Measurements from ENCODE around the gene CLIC2. TPM values are rescaled to one million over a fixed set of nuclear protein-coding genes. Genes with fewer than 3 reads are reported as not detected.
"Not testable (repeated sequence)": the region's sequence is repeated elsewhere in the genome, so short reads cannot be mapped to it uniquely, and the experiment has no call there.

CLIC2 gene
- total RNA-seq, result 0.83 and 1.0 TPM in 2 replicates

DNA sequence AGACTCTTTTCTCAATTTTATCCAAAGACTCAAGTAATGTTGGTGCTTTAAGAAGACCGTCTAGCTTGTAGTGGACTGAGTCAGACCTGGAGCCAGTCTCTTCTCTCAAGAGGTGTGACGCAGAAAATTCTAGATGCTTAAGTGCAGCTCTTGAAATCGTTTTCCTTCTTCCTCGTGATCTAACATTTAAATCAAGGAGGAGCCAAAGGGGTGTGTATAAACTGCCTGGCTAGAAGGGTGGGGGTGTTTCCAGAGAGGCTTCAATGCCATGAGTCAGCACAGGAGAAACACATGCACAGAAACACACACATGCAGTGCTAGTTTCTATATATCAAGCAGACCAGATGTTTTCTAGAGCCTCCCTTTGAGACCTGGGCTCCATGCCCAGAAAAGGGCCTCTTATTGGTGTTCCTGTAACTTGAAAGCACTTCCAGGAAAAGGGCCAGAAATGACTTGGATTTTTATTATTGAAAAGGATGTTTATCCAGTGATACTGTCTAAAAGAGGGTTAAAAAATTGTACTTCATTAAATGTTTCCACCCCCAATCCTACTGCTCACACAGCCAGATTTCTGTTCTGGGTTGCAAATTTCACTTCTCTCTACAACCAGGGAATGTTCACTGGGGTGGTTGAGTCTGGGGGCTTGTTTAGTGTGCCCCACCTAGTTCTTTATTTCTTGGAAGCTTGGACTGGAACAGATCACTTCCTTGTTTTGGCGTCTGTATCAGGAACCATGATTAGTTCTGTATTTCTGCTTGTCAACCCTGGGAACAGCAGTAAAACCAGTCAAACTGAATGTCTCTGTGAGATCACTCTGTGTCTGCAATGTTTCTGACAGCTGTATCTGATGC, at the start of gene CLIC2:
TSS of gene CLIC2 (minus strand) at position 129 of the 851 bp plus-strand sequence. CDS start 187 bp downstream, outside the sequence.
- intact Hi-C loops (cut with micrococcal nuclease), result no loop called here

DNA sequence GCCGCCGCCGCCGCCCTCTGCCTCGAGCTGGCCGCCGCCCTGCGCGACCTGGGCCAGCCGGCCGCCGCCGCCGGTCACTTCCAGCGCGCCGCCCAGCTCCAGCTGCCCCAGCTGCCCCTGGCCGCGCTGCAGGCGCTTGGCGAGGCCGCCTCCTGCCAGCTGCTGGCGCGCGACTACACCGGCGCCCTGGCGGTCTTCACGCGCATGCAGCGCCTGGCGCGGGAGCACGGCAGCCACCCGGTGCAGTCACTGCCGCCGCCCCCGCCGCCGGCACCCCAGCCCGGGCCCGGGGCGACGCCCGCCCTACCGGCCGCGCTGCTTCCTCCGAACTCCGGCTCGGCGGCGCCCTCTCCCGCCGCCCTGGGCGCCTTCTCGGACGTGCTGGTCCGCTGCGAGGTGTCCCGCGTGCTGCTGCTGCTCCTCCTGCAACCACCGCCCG, 48.1 kb upstream of the CLIC2 start:
- intact Hi-C loops (cut with micrococcal nuclease), result not testable (repeated sequence)

DNA sequence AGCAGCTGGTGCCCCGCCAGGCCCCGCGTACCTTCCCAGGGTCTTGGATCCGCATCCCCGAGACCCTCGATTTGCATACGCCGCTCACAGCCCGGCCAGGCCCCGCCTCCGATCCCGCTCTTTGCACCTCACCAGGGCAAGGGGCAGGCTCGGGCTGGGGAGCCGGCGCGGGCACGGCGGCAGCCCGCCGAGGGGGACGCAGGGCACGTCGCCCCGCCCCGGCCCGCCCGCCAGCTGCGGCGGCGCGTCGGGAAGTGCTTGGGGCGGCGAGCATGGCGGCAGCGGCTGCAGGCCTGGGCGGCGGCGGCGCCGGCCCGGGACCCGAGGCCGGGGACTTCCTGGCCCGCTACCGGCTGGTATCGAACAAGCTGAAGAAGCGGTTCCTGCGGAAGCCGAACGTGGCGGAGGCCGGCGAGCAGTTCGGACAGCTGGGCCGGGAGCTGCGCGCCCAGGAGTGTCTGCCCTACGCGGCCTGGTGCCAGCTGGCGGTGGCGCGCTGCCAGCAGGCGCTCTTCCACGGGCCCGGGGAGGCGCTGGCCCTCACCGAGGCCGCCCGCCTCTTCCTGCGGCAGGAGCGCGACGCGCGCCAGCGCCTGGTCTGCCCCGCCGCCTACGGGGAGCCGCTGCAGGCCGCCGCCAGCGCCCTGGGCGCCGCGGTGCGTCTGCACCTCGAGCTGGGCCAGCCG, 47.6 kb upstream of the CLIC2 start, which contains the start of gene F8A2:
TSS of gene F8A2 (plus strand) at position 253 of the 686 bp plus-strand sequence. CDS start at position 273, 20 bp downstream.
- intact Hi-C loops (cut with micrococcal nuclease), result not testable (repeated sequence)

DNA sequence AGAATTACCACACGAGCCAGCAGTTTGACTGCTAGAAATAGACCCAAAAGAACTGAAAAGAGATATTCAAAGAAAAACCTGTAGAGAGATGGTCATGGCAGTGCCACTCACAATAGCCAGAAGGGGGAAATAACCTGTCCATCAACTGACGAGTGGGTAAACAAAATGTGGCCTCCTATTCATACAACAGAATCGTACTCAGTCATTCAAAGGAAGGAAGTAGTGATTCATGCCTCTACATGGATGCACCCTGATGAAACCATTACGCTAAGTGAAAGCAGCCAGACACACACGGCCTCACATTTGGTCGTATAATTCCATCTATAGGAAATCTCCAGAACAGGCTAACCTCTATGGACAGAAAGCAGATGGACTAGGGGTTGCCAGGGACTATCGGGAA, 45.4 kb upstream of the CLIC2 start:
- intact Hi-C loops (cut with micrococcal nuclease), result not testable (repeated sequence)

DNA sequence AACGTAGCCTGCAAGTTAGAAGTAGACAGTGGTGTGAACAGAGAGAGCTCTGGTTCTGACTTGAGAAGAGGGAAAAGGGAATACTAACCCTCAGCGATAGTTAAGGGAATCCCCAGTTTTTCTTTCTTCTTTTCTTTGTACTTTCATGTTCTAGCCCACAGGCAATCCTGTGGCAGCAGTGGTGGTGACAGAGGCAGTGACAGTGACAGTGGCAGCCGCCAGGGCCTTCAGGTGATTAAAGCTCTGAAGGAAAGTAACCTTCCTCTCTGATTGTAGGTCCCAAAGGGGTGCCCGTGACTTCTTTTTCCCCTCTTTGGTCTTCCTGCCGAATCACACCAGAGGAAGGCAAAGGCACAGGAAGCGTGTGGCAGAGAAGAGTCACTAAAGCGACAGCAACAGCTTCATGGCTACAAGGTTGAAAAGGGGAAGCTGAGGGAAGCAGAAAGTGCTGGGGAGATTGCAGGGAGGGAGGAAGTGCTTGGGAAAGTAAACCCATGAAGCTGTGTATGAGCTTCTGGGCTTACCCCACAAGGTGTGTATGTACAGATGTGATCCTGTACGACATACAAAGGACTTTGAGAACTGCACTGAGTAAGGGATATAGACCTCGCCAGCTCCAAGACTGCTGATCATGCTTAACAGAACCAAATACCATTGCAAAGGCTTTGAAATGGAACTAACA, 39.5 kb upstream of the CLIC2 start:
- intact Hi-C loops (cut with micrococcal nuclease), result not testable (repeated sequence)

DNA sequence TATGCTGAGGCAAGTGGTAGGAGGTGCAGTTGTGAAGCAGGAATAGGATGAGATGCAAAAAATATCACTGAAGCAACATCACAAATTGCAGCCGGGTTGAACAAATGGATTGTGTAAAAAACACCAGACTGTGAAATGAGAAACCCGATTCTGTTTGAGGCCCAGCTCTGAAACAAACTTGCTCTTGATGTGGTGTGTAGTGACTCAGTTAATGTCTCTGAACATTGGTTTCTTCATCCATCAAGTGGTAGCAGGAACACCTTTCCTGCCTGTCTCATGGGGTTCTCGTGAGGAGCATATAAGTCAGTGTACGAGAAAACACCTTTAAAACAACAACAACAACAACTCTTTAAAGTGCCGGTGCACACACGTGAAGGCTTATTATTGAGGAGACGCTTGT, 29.3 kb upstream of the CLIC2 start:
- intact Hi-C loops (cut with micrococcal nuclease), result not testable (repeated sequence)

DNA sequence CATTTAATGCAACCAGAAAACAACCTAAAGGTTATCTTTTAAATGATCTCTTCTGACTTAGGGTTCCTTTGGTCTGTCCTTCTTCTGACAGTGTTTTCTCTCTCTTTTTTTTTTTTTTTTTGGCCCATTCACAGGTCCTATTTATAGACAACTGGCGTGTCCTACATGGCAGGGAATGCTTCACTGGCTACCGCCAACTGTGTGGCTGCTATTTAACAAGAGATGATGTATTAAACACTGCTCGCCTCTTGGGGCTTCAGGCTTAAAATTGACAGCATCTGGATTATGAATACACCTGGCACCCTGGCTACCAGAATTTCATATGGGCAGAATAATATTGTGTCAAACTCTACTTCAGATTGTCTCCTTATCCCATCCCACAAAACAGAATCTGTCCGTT, 15.0 kb upstream of the CLIC2 start:
- intact Hi-C loops (cut with micrococcal nuclease), result not testable (repeated sequence)

DNA sequence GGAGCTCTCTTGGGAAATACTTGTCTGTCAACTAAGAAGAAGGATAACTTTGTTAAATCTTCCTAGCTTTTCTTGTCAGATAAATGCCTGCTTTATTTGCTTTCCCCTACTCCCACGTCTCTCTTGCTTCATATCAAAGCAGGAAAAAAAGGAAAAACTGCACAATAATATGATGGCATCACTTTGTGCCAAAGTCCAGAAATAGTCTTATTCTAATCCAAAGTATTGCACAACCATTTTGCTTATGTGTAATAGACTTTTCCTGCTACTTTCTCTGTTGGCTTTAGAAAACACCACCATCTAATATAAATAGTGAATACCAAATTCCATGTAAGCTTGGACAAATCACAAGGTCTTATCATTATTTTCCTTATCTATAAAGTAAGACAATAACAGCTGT, 11.3 kb upstream of the CLIC2 start:
- intact Hi-C loops (cut with micrococcal nuclease), result not testable (repeated sequence)

DNA sequence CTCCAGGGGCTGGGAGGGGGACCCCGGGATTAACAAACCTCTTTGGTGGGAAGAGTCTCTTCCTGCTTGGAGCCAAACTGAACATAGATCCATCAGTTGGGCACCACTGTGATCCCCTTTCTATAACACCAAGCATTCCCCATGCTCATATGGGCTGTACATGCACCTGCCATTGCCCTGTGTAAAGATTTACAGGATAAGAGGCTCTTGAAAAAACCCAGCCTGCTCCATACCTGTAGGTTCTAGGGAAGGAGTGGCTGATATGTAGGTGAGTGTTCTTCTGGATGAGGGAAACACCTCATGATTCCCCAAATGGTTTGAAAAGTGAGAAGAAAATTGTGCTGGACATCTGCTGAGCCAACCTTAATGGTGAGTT, 911 bp upstream of the CLIC2 start:
- intact Hi-C loops (cut with micrococcal nuclease), result not testable (repeated sequence)

DNA sequence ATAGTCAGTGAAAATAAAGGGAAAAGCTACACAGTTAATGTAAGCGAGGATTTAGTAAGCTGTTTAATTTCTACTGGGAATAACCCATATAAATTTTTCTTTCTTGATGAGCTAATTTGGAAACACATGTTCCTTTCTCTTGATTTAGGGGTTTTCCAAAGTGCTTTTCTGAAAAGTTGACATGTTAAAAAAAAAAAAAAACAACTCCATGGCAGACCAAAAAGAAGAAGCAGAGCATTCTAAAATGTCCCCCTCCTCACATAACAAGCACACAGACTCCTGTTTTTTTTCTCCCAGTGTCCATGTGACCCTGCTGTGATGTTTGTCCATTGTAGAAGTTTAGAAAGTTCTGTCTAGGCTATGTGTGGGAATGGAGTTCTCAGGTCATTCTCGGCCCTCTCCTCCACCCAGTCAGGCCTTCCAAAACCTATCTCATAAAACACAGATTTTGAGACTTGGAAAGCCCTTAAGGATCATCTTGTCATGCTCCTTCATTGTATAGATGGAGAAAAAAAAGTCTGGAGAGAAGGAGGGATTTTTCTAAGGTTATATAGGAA, 792 bp downstream of the CLIC2 start:
- intact Hi-C loops (cut with micrococcal nuclease), result no loop called here

DNA sequence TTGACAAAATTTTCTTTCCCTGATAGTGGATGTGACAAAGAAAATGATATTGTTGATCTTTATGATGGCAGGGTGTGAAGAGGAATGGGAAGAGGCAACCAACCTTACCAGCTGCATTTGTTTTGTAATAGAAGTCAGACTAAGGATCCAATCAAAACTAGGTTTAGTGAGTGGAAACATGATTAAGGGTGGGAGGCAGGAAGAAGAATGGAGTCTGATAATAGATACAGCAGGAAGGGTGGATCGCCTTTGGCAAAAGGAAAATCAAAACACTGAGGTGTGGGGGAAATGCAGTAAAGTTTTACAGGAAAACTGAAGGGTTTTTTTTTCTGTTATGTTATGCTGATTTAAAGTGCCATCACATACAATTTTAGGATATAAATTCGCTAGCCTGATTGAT, 3.4 kb downstream of the CLIC2 start:
- intact Hi-C loops (cut with micrococcal nuclease), result no loop called here

DNA sequence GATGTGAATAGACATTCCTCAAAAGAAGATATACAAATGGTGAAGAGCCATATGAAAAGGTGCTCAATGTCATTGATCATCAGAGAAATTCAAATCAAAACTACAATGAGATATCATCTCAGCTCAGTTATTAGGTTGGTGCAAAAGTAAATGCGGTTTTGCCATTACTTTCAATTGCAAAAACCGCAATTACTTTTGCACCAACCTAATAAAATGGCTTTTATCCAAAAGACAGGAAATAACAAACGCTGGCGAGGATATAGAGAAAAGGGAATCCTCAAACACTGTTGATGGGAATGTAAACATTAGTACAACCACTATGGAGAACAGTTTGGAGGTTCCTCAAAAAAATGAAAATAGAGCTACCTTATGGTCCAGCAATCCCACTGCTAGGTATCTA, 5.1 kb downstream of the CLIC2 start:
- intact Hi-C loops (cut with micrococcal nuclease), result no loop called here

DNA sequence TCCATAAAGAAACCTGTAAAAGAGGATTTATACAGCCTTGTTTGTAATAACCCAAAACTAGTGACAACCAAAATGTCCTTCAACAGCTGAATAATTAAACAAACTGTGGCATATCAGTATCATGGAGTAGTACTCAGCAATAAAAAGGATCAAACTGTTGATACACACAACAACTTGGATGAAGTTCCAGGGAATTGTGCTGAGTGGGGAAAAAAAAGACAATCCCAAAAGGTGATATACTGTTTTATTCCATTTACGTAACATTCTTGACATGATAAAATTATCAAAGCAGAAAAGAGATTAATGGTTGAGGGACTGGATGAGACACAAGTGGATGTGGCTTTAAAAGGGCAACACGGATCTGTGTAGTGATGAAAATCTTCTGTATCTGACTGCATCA, 7.8 kb downstream of the CLIC2 start:
- intact Hi-C loops (cut with micrococcal nuclease), result no loop called here

DNA sequence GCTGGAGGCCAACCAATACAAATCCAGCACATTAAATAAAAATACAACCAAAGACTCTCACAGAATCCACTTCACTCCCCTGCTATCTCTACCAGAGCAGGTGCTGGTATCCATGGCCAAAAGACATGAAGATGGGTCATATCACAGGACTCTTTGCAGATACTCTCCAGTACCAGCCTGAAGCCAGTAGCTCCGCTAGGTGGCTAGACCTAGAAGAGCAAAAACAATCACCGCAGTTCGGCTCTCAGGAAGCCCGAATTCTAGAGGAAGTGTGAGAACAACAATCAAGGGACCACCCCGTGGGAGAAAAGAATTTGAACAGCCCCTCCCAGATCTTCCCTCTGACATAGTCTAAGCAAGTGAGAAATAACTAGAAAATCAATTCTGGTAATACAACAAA, 20.2 kb downstream of the CLIC2 start:
- intact Hi-C loops (cut with micrococcal nuclease), result no loop called here

DNA sequence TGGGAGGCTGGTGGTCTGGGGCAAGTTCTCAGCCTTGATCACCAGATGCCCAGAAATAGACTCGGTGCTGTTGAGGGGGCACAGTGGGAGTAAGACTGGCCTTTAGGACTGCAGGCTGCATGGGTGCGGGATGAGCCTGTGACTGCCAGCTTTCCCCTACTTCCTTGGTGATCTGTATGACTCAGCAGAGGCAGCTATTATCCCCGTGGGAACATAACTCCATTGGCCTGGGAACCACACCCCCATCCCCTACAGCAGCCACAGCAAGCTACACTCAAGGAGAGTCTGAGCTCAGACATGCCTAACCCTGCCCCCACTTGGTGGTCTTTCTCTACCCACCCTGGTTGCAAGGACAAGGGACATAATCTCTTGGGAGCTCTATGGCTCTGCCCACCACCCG, 20.6 kb downstream of the CLIC2 start:
- intact Hi-C loops (cut with micrococcal nuclease), result no loop called here

DNA sequence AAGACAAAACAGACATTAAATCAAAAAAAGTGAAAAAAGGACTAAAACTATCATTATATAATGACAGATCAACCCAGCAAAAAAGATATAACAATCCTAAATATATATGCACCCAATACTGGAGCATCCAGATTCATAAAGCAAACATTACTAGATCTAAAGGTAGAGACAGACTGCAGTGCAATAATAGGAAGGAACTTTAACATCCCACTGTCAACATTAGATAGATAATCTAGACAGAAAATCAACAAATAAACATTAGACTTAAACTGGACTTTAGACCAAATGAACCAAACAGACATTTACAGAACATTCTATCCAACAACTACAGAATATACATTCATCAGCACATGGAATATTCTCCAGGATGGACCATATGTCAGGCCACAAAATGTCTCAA, 40.6 kb downstream of the CLIC2 start:
- intact Hi-C loops (cut with micrococcal nuclease), result no loop called here

DNA sequence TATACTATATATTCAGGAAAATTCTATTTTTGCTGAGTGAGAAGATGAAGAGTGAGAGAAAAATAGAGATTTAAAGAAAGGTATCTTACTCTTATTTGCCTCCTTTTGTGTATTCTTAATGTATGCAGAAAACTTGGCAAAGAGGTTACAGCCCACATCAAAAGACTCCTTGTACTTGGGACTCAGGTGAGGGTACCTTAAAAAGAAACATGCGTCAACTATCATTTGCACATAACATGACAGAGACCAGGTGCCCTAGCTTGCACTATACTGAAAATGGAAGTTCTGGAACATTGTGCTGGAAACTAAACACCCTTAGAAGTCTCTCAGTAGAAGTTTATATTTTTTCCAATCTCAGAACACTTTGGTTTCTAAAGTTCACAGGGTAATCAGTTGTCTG, 54.5 kb downstream of the CLIC2 start:
- intact Hi-C loops (cut with micrococcal nuclease), result no loop called here

DNA sequence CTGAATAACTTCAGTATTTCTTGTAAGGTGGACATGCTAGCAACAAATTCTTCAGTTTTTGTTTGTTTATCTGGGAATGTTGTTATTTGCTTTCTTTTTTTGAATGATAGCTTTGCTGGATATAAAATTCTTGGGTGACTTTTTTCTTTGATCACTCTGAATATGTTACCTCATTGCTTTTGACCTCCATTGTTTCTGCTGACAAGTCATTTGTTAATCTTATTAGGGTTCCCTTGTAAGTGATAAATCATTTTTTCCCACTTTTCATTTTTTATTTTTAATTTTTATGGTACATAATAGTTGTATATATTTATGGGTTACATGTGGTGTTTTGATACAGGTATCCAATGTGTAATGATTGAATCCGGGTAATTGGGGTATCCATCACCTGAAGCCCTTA, 63.4 kb downstream of the CLIC2 start:
- intact Hi-C loops (cut with micrococcal nuclease), result no loop called here

DNA sequence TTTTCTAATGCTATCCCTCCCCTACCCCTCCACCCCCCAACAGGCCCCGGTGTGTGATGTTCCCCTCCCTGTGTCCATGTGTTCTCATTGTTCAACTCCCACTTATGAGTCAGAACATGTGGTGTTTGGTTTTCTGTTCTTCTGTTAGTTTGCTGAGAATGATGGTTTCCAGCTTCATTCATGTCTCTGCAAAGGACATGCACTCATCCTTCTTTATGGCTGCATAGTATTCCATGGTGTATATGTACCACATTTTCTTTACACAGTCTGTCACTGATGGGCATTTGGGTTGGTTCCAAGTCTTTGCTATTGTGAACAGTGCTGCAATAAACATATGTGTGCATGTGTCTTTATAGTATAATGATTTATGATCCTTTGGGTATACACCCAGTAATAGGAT, 66.4 kb downstream of the CLIC2 start:
- intact Hi-C loops (cut with micrococcal nuclease), result not testable (repeated sequence)

DNA sequence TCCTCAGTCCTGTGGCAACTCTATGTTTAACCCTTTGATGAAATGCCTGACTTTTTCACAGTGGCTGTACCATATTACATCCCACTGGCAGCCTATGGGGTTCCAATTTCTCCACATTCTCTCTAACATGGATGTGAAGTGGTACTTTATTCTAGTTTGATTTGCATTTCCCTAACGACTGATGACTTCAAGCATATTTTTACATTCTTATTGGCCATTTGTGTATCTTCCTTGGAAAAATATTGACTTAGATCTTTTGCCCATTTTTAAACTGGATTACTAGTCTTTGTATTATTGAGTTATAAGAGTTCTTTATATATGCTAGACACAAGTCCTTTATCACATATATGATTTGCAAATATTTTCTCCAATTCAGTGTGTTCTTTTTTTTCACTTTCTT, 68.0 kb downstream of the CLIC2 start:
- intact Hi-C loops (cut with micrococcal nuclease), result no loop called here

DNA sequence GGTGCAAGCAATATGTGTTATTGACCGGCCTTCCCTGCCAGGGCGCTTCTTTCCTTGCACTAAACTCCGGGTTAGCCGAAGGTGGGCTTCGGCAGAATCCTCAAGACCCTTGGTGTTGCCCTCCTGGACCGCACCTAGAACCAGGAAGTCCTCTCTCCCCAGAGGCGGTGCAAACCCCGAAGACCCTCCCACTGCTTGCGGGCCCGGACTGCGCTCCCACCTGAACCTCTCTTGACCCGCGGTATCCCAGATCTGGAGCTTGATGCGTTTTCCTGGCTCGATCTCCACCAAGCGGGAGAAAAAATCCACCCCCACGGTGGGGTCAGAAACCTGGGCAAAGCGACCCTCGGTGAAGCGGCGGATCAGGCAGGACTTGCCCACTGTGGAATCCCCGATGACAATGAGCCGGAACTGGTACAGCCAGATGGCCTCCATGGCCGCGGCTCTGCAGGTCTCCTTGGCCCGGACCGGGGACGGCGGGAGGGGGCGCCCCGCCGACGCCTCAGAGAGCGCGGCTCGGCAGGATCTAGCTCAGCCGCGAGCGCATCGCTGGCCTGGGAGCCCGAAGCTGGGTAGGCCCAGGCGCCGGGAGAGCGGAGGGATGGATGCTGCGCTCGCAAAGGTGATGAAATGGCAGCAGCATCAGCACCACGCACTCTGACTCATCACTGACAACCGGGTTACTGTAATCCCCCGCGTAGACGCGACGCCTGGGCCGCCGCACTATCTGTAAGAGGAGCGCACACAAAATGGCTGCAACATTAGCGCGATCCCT, 70.4 kb downstream of the CLIC2 start, which contains the start of gene RAB39B:
TSS of gene RAB39B (minus strand) at position 638 of the 775 bp plus-strand sequence. CDS start at position 435, 203 bp downstream.
- intact Hi-C loops (cut with micrococcal nuclease), result loop anchor here (1.0 to 5.0 kb wide), 7 partner anchors 48 to 617 kb away; partner anchors contain the start of genes BRCC3, CMC4, MPP1 and MTCP1
